HG02852 (cell line): ENCODE measurements around the gene CATSPER3.

Experiments
- ATAC-seq: cut with Tn5 transposase; IDR thresholded peaks from one replicate; pipeline ENCODE4 v1.9.1; 2021; ENCODE audit warnings: mild to moderate bottlenecking, moderate library complexity; ENCODE audit not compliant: unreplicated experiment

Gene CATSPER3

DNA sequence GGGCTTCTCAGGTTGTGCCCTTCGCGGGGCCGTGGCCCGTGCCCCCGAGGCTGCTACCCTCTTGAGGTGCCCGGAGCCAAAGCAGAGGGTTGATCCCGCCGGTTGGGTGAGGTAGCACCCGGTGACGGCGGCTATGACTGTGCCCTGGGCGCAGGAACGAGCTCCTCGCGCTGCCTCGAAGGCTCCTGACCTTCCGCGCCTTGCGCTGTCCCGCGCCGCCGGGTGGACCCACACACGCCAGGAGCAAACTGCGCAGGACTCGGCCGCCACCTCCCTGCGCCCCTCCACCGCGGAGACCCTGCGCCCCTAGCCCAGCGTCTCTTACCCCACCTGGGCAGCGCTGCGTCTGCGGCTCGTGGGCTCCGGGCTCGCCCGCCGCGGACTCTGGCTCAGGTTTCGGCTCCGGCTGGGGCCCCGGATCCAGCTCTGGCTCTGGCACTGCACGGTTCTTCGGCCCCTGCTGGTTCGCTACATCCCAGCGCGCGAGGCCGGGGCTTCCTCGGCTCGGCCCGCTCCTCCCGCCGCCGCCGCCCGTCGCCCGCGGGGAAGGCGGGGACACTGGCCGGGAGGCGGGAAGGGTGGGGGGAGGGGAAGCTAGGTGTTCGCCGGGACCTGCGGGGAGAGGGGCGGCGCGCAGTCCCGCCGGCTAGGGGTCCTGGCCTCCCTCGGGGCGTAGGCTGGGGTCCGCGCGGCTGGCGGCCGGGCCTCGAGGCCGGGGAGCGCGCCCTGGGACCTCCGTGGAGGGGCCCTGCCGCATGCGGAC, 71.7 kb downstream of the CATSPER3 start:
- ATAC-seq: no peak

DNA sequence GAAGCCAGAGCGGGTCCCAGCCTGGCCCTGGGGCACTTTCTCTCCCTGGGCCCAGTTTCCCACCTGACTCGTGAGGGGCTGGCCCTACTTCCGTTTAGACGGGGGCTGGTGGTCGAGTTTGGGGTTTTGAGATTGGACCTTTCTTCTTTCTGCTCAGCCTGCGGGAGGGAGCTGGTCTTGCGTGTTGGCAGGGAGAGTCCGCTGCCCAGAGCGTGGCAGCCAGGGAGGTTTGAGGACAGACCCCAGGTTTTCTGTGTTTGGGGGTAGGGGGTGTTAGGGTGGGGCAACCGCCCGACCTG, 72.3 kb downstream of the CATSPER3 start:
- no peak for ATAC-seq

DNA sequence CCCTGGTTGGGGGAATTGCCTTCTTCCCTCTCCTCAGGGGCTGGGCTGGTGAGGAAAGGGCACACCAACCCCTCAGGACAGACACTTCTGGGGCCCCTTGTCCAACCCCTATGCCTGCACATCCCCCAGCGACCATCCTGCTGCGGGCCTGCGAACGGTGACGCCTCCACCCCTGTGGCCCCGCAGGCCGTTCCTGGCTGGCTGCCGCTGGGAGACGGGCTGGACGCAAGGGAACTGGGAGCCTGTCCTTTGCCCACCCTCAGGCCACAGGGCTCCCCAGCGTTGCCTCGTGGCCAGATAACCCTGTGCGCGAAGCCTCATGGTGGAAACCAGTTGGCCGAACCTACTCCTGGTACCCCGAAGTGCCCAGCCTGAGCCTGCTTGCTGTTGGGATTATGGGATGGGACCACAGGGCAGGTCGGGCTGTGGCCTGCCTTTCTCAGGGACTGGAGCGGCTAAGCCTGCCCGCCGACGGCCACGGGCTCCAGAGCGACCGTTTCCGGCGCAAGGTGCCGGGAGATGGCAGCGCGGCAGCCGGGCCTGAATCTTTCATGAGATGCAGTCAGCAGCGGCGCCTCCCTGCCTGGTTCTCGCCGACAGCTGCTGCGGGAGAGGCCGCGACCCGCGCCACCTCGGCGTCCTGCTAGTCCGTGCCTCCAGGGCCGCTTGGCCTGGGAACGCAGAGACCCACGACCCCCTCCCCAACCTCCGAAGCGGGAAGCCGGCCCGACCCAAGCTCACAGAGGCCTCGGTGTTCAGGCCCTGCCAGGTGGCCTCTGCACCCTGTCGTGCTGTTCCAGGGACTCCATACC, 72.8 kb downstream of the CATSPER3 start:
- ATAC-seq: no peak

DNA sequence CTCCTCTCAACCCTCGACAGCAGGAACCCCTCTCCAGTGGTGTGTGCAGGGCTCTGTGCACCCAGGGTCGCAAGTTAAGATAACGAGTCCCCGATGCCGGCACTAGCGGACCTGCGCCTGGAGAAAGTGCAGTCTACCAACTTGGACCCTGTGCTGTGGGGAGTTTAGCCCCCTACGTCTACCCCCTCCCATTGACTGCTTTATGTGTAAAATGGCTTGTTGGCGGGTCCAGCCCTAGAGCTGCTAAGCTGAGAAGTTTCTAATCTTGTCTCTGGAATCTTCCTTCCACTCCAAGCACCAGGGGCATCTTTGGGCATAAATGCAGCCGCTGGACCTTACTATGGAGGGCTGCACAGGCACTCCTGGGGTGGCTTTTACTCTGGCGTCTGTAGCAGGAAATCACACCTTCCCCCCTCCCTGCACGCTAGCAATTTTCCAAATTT, 73.5 kb downstream of the CATSPER3 start:
- ATAC-seq: no peak

DNA sequence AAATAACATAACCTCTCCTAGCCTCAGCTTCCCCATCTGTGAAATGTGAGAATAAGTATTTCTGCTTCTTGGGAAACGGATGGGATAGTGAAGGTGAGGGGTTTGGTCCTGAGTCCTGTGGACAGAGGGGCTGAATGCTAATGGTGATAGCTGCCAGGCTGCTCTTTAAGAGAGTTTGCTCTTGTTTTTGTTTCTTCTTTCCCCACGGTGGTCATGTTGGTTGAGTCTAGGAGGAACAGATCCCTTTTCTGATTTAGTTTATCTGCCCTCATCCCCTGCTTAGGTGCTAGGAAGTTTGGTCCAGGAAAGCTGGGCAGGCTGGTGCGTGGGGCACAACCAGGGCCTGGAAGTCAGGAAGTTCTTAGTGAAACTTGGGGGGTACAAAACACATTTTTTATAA, 74.0 kb downstream of the CATSPER3 start:
- no peak for ATAC-seq

DNA sequence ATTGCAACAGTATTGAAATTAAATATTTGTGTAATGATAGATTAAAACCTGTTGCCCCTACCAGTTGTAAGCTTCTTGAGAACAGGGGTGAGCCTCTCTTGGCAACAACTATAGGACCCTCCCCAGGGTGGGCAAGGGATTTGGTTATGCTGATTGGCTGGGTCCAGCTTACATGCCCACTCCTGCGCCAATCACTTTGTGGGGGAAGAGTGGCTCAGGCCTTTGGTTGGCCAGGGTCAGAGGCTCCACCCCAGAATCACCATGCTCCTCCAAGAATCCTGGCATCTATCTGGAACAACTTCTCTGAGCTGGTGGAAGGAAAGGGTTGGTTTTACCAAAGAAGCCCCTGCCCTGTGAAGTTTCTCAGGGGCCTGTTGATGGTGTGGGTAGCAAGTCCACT, 74.9 kb downstream of the CATSPER3 start:
- ATAC-seq: no peak

DNA sequence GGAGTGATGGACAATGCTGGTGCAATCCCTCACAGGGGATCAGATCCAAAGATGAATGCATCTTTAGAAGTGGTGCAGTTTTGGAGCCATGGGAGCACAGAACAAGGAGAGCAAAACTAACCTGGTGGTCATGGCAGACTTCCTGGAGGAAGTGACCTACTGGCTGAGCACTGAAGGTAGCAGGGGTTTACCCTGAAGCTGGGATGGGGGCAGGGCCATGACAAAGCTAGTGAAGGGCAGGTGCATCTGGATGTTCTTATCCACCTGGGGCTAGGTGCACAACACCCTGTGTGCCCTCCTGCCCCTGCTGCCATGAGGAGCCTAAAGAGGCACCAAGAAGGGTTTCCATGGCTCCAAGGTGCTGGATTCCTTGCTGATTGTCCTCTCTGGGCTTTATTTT, 77.8 kb downstream of the CATSPER3 start:
- ATAC-seq: no peak

DNA sequence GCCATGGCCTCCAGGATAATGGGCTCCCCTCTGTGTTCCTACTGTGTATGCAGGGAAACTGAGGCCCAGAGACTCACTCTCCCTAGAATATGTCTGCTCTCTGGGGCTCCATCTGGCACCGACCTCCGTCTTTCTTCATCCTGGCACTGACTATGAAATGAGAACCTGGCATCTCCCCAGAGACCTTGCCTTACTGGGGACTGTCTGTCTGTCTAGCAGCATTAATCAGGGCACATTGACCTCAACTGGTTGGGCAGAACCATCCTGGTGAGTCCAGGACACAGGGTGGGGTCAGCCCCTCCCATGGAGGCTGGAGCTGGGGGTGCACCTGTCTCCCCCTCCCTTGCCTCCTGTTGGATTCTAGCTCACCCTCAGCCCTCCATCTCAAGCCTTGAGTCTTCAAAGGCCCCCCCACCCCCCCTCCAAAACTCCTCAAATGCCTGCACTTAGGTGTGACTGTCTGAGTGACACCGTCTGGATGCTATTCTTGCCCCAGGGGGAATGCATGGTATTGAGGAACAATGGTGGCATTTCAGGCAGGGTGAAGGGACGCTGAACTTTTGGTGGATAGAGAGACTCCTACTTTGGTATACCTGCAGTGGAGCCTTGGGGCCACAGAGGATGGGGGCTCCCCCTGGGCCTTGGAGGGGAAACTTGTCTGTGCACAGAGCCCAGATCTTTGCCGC, 79.1 kb downstream of the CATSPER3 start:
- ATAC-seq: no peak

DNA sequence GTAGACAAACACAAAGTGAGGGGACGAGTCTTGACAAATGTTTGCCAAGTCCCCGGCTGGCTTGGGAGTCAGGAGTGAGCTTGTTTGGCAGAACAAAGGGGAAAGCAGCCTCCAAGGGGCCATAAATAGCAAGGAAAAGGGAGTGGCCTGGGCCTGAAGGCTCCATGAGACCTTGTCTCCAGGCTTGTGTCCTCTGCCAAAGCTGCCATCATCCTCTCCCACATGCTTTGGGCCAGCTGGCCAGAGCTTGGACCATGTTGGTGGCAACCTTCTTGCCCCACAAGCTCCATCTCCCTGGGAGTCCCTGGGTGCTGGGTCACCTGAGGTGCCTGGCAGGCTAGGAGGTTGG, 79.6 kb downstream of the CATSPER3 start:
- no peak for ATAC-seq

DNA sequence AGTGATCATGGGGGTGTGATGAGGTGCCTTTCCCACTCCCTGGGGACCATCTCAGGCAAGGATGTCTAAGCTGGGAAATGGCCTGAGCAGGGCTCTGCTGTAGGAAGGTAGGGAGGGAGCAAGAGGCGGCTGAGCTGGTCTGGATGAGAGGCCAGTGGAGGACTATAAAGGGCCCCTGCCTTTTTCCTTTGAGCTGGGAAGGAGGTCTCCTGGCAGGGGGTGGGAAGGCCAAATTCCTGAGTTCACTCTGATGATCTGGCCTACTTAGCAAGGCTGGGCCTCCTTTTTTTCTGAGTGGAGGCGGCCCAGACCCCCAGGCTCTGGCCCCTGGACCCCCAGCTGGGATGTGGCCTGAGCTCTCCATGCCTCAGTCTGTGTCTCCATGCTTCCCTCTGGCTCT, 80.6 kb downstream of the CATSPER3 start:
- ATAC-seq: no peak

DNA sequence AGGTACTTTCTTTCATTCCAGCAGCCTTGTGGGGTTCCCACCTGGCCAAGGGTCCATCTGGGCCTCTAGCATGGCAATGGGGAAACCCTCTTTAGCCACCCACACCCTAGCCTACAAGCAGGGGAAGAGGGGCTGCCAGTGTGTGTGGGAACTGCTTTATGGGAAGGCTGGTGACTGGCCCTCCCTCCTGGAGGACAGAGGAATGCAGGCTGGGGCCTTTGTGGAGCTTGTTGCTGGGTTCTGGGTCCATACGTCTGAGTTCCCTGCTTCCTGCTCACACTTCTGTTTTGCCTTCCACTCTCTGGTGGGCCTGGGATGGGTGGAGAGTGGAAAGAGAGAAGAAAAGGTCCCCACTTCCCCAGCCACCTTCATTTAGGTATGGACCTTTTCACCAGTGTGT, 81.2 kb downstream of the CATSPER3 start:
- ATAC-seq: no peak

DNA sequence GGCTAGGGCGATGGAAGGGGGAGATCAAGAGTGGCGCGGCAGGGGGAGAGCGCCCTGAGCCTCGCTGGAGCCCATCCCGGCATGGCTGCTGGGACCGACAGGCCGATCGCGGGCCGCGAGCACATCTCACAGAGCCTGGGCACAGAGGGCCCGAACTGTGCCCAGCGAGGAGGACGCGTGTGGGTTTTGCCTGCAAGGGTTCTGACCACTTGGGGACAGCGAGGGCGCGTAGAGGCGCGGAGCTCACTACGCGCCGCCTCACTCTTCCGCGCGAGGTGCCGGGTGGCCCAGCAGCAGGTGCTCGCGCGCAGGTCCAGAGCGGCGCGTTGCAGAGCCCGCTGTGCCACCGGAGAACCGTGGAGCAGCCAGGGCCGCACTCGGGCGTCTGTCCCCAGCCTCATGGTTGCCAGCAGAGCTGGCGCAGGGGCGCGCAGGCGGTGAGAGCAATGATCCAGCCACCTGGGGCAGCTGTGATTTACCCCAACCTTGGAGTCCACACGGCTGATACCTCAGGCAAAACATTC, 82.6 kb downstream of the CATSPER3 start:
- ATAC-seq: no peak

DNA sequence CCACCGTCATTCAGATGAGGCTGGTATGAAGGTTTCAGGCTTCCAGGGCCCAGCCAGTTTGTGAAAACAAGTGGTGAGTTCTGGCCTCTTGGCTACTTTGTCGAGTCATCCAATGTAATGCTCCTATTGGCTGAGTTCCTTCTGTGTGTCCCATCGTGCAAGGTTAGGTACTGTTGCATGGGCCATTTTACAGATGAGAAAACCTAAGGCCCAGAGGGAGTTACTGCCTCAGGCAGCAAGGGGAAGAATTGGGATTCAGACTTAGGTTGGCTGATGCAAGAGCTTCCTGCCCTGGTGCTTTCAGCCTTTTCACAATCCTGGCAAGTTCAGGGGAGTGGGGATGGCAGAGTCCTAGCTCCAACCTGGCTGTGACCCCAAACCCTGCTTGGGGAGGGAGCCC, 83.7 kb downstream of the CATSPER3 start:
- ATAC-seq: no peak

DNA sequence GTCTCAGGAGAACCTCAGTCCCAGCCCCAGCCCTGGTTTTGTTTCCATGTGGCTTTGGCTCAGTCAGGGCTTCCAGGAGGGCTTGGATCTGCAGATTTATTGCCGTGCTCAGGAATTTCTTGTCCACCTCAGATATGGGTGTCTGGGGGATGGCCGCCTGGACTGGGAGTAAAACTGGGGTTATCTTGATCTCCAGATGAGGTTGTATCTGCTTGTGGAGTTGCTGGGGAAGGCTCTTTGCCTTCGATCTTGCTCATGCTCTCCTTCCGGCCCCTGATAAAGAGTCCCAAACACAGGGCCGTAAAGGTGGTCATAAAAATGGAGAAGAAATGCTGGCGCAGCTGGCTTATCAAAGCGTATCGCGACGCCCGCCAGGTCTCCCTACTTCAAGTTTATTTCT, 84.2 kb downstream of the CATSPER3 start:
- no peak for ATAC-seq

DNA sequence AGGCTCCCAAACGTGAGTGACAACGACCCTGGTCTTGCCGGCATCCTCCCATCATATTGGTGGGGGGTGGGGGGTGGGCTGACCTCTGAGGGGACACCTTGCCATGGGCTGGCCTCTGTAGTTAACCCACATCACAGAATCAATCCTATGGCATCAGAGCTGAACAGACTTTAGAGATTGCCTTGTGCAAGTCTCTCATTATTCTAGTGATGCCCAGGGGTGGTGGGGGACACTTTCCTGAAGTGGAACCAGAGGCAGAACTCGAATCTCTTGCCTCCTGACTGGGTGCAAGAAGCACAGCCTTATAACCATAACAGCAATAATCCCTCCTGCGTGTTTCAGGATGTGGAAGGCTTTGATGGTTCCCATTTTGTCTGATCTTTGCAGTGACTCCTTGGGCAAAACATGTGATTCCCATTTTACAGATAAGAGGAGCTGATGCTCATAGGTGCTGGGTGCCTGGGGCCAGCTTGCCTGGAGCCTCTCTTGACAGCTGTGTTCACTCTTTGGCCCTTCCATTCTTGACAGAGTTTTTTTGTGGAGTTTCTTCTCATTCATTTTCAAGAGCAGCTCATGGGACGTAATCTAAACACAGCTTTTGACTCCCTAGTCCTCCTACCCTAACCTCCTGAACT, 84.9 kb downstream of the CATSPER3 start:
- ATAC-seq: no peak

DNA sequence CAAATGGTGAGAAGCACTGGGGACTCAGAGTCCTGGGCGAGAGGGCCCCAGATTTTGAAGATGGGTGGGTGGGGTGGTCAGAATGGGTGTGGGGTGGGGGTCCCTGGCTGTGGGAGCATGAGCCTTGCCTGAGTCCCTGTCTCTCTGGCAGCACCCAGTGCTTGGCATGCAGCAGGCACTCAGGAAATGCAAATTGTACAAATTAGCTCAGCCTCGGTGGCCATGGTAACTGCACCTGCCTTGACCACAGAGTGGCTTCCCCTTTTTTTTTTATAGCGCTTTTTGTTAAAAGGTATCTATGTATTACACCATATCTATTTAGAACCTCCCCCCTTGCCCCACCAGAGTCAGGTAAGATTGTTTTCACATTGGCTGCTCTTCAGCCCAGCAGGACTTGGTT, 85.6 kb downstream of the CATSPER3 start:
- peak; percentile 85 for ATAC-seq

DNA sequence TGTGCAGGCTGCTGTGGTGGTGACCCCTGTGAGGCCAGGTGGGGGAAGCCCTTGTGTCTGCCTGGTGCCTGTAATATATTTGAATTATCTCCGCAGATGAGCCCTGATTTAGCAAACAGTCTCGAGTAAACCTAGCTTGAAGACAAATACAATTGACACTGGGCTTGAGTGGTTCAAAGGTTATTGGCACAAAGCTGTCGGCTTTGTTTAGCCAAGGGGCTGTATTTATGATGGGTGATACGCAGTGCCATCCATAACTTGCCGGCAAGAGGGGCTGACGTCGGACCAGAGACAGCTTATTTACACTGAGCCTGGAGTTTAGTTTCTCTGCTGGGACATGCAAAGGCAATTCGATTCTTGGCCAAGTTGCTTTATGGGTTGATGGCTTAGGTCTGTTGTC, 86.3 kb downstream of the CATSPER3 start:
- no peak for ATAC-seq

DNA sequence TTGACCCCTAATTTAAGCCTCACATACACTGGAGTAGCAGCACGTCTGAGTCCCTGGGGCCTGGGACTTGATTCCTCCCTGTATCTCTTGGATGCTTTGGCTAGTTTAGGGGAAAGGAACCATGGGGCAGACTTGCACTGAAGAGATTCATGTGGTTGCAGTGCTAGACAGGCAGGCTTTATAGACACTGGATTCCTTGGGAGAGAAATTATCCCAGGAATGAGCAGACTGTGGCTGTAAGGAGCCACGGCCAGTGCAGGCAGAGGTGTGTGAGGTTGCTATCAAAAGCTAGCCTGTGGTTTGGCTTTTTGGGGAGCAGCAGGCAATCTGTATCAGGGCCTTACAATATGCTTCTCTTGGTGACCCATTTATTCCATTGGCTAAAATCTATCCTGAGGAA, 86.8 kb downstream of the CATSPER3 start:
- no peak for ATAC-seq

DNA sequence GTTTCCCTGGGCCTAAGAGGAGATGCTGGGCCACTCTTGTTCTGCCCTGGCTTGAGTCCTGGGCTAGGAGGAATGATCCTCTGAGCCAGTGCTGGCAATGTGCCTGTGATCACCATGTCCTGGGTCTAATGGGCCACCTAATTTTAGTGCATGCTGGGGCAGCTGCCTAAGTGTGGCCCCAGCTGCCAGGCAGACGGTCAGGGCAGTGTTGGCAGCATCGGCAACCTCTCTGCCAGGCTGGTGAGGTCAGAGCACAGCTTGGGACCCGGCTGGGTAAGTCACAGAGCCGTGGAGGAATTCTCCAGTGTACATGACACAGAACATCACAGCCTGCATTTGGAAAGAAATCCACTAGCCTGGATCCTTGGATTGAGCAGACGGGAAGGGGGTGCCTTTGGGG, 87.7 kb downstream of the CATSPER3 start:
- no peak for ATAC-seq

DNA sequence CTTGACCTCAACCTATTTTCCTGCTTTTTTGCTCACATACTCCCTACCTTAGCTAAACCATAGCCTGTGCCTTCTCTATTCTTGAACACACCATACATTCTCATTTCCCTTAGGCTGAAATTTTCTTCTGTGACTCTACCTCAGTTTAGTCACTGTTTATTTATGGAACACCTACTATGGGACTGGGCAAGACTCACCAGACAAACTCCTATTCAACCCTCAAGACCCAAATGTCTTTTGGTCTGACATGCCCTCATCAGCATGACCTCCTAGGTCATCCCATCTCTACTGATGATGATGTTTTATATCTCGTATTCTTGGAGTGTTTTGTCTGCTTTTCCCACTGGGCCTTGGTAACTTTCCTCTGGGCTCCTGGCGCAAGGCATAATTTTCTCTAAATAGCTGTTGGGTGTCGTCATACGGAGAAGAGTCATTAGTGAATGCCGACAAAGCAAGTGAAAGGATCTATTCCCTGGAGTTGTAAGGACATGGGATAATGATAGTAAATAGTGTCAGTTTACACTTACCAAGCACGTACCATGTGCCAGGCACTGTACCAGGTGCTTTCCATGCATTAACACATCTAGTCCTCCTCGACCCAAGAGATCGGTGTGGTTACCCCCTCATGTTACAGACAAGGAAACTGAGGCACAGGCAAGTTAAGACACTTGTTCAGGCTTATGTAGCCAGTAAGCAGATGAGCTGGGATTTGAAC, 88.8 kb downstream of the CATSPER3 start:
- no peak for ATAC-seq

DNA sequence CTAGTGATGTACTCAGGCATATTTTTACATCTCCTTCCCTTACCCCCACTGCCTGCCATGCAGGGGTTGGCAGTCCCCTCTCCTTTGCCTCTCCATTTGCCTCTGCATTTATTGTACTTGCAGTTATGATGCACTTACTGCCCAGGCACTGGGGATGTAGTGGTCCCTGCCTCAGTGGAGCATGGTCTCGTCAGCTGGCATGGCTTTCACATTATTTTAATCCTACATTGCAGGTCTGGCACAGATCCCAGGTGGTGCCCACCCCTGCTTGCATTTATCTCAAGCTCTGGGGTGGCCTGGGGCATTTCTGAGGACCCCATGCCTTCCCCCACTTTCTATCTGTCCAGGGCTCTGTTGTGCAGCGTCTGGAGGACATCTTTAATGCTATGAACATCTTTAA, 89.5 kb downstream of the CATSPER3 start:
- ATAC-seq: no peak
